ENCODE results near the gene HMCES.

DNA sequence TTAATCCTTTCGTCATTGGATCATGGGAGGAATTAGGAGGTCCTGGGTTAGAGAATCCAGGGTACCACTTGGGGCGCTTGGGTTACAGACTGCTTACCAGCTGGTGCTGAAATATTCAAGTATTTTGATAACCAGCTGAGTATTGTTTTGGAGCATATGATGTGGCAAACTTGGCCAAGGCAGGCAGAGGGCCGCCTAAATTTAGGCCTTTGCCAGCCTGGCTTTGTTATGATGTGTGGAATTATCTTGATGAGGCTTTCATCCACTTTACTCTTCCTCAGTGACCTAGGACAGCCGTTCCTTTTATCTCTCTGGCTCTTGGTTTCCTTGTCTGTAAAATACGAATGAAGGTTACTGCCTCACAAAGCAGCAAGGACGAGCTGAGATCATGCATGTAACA is 22.4 kb upstream of the HMCES start:
- TF ChIP-seq EZH2 (IDR thresholded peaks at IDR 0.05; ENCODE audit: borderline replicate concordance, low read length) (no peak), CTCF (conservative IDR thresholded peaks at IDR 0.05 in 1 of 2, IDR thresholded peaks at IDR 0.05 in 1 of 2; ENCODE audit: extremely low read depth in 1 of 2, insufficient read depth in 1 of 2, low read depth in 1 of 2, low read length in 2 of 2) (no peak)
